ENCODE measurements around the gene KCNIP1. TPM values are rescaled to one million over a fixed set of nuclear protein-coding genes. Genes with fewer than 3 reads are reported as not detected.

KCNIP1 gene
- total RNA-seq, 2 experiments from 2014 or later = not detected

- Mint-ChIP-seq H3K27me3 (peaks cover 22% of the 10 kb centered on the region), H3K9me3 (peaks cover 6% of the 10 kb centered on the region), H3K27ac (no peak overlapping the region), H3K4me1 (ENCODE audit: low read depth) (no peaks in the 10 kb centered on the region), H3K36me3 (ENCODE audit: low read depth) (no peaks in the 10 kb centered on the region), H3K4me3 (no peak overlapping the region)
- peaks cover 3 to 4% of the 10 kb centered on the region in 2 experiments for H3K27me3 ChIP-seq (ENCODE audit: control insufficient read depth in 1 of 2, insufficient read depth in 2 of 2, low read length in 2 of 2)
- H3K36me3 ChIP-seq (ENCODE audit: insufficient read depth, low read length) = no peaks in the 10 kb centered on the region
- H3K9me3 ChIP-seq (ENCODE audit: control insufficient read depth in 1 of 2, insufficient read depth in 1 of 2, low read length in 2 of 2) = peaks cover 0 to 14% of the 10 kb centered on the region in 2 experiments
- ChIA-PET POLR2A (no interaction called here), CTCF (no interaction called here)
- H3K4me3 ChIP-seq (ENCODE audit: low read length) = no peak overlapping the region
- H3K4me1 ChIP-seq (ENCODE audit: insufficient read depth, low read length) = no peaks in the 10 kb centered on the region
- DNase-seq = no peak
- no peak for TF ChIP-seq CTCF (IDR thresholded peaks at IDR 0.05)
- ATAC-seq (ENCODE audit: poor library complexity) = no peak
- intact Hi-C loops (cut with DNase I, micrococcal nuclease) = no loop called here
- H3K27ac ChIP-seq (ENCODE audit: low read depth in 1 of 2, low read length in 2 of 2) = no peak overlapping the region
Measured at GRCh38 chr5:170541146-170541769, 37.4 kb downstream of the KCNIP1 start.

DNA sequence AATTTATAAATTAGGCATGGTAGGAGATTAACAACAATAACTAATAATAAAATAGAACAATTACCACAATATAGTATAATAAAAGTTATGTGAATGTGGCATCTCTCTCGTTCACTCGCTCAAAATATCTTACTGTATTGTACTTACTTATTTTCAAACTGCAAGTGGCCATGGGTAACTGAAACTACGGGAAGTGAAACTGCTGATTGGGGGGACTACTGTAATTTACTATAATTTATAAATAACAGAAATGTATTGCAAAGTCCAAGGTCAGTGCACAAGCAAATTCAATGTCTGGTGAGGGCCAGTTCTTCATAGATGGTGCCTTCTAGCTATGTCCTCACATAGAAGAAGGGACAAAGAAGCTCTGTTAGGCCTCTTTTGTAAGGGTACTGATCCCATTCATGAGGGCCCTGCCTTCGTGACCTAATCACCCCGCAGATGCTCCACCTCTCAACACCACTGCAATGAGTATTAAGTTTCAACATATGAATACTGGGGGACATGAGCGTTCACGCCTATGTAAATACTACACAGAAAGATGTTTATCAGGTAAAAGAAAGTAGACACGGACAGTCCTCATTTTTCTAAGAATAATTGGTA, 39.0 kb downstream of the KCNIP1 start:
- no peaks in the 10 kb centered on the region for H3K36me3 Mint-ChIP-seq (ENCODE audit: low read depth)
- no peak for ATAC-seq (ENCODE audit: poor library complexity)
- no peak overlapping the region for H3K27ac ChIP-seq (ENCODE audit: low read depth in 1 of 2, low read length in 2 of 2)
- H3K4me1 Mint-ChIP-seq (ENCODE audit: low read depth) = no peaks in the 10 kb centered on the region
- no peaks in the 10 kb centered on the region for H3K4me1 ChIP-seq (ENCODE audit: insufficient read depth, low read length)
- ChIA-PET POLR2A (no interaction called here), CTCF (no interaction called here)
- H3K27me3 Mint-ChIP-seq = peaks cover 19% of the 10 kb centered on the region
- H3K27me3 ChIP-seq (ENCODE audit: control insufficient read depth in 1 of 2, insufficient read depth in 2 of 2, low read length in 2 of 2) = peaks cover 3 to 5% of the 10 kb centered on the region in 2 experiments
- intact Hi-C loops (cut with DNase I, micrococcal nuclease) = no loop called here
- no peak for TF ChIP-seq CTCF (IDR thresholded peaks at IDR 0.05)
- H3K9me3 Mint-ChIP-seq = peaks cover 8% of the 10 kb centered on the region
- H3K9me3 ChIP-seq (ENCODE audit: control insufficient read depth in 1 of 2, insufficient read depth in 1 of 2, low read length in 2 of 2) = peaks cover 0 to 14% of the 10 kb centered on the region in 2 experiments
- DNase-seq = no peak
- H3K36me3 ChIP-seq (ENCODE audit: insufficient read depth, low read length) = no peaks in the 10 kb centered on the region
- no peak overlapping the region for H3K4me3 Mint-ChIP-seq
- no peak overlapping the region for H3K4me3 ChIP-seq (ENCODE audit: low read length)
- no peak overlapping the region for H3K27ac Mint-ChIP-seq

- no peak overlapping the region for H3K27ac Mint-ChIP-seq
- peaks cover 12% of the 10 kb centered on the region for H3K27me3 Mint-ChIP-seq
- intact Hi-C loops (cut with DNase I, micrococcal nuclease) = no loop called here
- Histone ChIP-seq H3K4me1 (ENCODE audit: insufficient read depth, low read length) (no peaks in the 10 kb centered on the region), H3K27ac (ENCODE audit: low read depth in 1 of 2, low read length in 2 of 2) (no peak overlapping the region), H3K27me3 (ENCODE audit: control insufficient read depth in 1 of 2, insufficient read depth in 2 of 2, low read length in 2 of 2) (peaks cover 3 to 5% of the 10 kb centered on the region in 2 experiments), H3K36me3 (ENCODE audit: insufficient read depth, low read length) (no peaks in the 10 kb centered on the region), H3K9me3 (ENCODE audit: control insufficient read depth in 1 of 2, insufficient read depth in 1 of 2, low read length in 2 of 2) (peaks cover 0 to 14% of the 10 kb centered on the region in 2 experiments), H3K4me3 (ENCODE audit: low read length) (no peak overlapping the region)
- TF ChIP-seq CTCF (IDR thresholded peaks at IDR 0.05) = no peak
- H3K9me3 Mint-ChIP-seq = peaks cover 8% of the 10 kb centered on the region
- no peak overlapping the region for H3K4me3 Mint-ChIP-seq
- H3K36me3 Mint-ChIP-seq (ENCODE audit: low read depth) = no peaks in the 10 kb centered on the region
- POLR2A ChIA-PET = no interaction called here
- CTCF ChIA-PET = no interaction called here
- DNase-seq = no peak
- no peak for ATAC-seq (ENCODE audit: poor library complexity)
- H3K4me1 Mint-ChIP-seq (ENCODE audit: low read depth) = no peaks in the 10 kb centered on the region
Measured at GRCh38 chr5:170545313-170545712, 41.5 kb downstream of the KCNIP1 start.

Data from CD4-positive, alpha-beta T cell (primary cell).